Epithelial cell of esophagus (primary cell): ENCODE data around the gene DRC7.

ENCODE experiments used
- DNase-seq: peaks from one replicate; pipeline ENCODE4 v3.0.0; 2010; ENCODE audit warnings: low read depth
- H3K4me3 ChIP-seq: 2 replicates; pipeline ENCODE4 v1.5.1; 2011; ENCODE audit warnings: mild to moderate bottlenecking, low read length, control low read depth
- CTCF ChIP-seq: IDR thresholded peaks from 2 replicates; pipeline ENCODE4 v1.5.1; 2011; ENCODE audit warnings: low read depth, mild to moderate bottlenecking, low read length, control low read depth, inconsistent platforms; ENCODE audit not compliant: insufficient read depth; ENCODE audit errors: missing control alignments

The DRC7 gene

DNA sequence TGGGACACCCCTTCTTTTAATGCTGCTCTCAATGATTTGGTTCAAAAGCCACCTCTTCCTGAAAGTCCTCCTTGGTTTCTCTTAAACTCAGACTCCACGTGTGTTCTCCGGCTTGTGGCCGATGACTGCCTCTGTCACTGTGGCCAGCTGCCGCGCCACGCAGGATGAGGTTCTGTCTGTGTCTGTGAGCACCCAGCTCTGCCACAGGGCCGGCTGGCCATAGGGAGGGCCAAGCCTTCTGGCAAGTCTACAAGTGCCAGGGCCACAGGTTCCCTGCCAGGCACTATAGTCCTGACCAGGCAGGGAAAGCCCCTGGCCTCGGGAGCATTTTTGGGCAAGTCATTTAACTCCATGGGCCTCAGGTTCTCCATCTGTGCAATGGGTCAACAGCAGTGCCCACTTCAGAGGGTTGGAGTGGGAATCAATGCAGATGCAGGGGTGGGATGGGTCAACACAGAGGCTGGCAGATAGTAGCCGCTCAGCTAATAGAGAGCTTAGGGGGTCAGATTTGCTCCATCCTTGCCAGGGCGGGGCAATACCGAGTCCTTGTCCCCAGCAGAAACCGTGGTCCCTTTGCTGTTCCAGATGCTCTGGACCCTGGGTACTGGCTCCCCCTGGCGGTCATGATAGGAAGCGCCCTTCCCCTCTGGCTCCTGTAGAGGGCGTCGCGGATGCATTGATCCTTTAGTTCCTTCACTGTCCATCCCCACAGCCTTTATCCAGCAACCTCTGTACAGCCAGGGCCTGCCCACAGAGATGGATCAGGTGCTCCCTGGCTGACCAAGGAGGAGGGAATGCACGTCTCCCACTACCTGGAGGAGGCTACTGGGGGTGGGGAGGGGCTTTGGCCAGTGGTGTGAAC is 45.8 kb upstream of the DRC7 start:
- TF ChIP-seq CTCF: peak; percentile 100
- no peak overlapping the region for H3K4me3 ChIP-seq

GRCh38 chr16:57649443-57649751 is 45.2 kb upstream of the DRC7 start:
- DNase-seq: no peak
- H3K4me3 ChIP-seq: no peak overlapping the region
- no peak for TF ChIP-seq CTCF

More for the DNA sequence above, 45.8 kb upstream of the DRC7 start:
- DNase-seq: peak; percentile 78

GRCh38 chr16:57649846-57650245 is 44.8 kb upstream of the DRC7 start:
- no peak for TF ChIP-seq CTCF
- no peak overlapping the region for H3K4me3 ChIP-seq
- DNase-seq: no peak

DNA sequence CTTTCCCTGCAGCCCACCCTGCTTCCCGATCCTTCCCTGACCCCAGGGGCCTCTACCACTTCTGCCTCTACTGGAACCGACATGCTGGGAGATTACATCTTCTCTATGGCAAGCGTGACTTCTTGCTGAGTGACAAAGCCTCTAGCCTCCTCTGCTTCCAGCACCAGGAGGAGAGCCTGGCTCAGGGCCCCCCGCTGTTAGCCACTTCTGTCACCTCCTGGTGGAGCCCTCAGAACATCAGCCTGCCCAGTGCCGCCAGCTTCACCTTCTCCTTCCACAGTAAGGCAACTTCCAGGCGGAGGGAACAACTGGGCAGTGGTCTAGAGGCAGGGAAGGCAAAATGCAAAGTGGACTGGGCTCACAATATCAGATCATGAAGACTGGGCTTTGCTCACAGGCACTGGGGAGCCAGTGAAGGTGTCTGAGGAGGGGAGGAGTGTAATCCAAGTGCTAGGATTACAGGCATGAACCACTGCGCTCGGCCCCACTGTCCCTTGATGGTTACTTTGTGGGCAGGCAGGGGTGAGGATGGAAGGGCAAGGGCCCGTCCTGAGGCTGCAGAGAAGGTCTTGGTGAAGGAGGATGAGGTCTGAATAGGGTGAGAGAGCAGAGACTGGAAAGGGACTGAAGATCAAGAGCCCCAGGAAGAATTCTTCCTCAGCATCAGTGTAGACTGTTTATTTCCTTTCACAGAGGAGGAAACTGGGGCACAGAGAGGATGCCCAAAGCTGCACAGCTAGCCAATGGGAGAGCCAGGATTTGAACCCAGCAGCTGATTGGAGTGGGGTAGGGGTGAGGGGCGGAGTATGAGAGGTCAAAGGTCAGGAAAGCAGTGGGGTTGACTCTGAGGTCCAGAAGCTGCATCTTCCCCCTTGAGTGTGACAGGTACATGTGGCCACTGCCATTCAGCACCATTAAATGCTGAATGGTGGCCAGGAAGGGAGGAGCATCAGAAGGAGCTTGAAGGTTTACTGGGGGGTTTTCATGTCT is 43.0 kb upstream of the DRC7 start:
- no peak overlapping the region for H3K4me3 ChIP-seq
- no peak for DNase-seq
- TF ChIP-seq CTCF: no peak

DNA sequence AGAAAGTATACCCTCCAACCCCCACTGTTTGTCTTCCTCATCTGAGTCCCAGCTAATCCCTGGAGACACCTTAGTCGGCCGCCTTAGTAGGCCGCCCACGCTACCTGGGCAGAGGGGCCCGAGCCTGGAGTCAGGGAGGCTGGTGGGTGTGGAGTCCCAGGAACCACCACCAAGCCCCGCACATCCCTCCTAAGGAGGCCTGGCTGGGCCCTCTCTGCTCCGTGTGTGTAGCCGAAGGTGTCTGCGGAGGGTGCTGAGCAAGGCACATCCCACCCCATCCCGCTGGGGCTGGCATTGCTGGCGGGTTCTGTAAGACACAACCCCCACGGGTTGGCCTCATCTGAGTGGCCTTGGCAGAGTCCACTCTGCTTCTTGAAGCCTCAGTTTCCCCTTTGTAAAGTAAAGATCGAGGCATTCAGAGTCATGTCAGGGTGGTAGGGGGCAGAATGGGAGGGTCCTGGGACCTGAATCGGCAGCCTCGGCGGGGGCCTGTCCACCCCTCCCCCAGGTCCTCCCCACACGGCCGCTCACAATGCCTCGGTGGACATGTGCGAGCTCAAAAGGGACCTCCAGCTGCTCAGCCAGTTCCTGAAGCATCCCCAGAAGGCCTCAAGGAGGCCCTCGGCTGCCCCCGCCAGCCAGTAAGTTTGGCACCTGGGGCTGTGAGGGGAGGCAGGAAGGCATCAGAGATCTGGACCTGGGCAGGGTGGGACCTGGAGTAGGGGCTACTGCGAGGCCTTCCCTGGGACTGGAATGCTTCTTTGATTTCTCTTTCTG is 41.7 kb upstream of the DRC7 start:
- TF ChIP-seq CTCF: no peak

GRCh38 chr16:57653936-57654335 is 40.7 kb upstream of the DRC7 start:
- no peak for TF ChIP-seq CTCF
- no peak overlapping the region for H3K4me3 ChIP-seq
- DNase-seq: peak; percentile 54

More for the DNA sequence above, 41.7 kb upstream of the DRC7 start:
- H3K4me3 ChIP-seq: no peak overlapping the region
- DNase-seq: no peak
